B cell (primary cell): ENCODE data around the gene IFI16. TPM values are rescaled to one million over a fixed set of nuclear protein-coding genes. Genes with fewer than 3 reads are reported as not detected.

Experiments used
- ATAC-seq: fragments of 200-7000 bp; cut with Tn5 transposase; one replicate; pipeline ENCODE4 v1.10.0; 2021; ENCODE audit warnings: low read depth, mild to moderate bottlenecking, moderate number of reproducible peaks, moderate library complexity
- CTCF ChIA-PET: fragments of 350-600 bp; sonication (Branson Sonifier 250); formaldehyde crosslinking; loops from one replicate; lab custom pipeline; 2021; ENCODE audit warnings: antibody characterized with exemption, inconsistent platforms; lab: Charles Lee
- POLR2A ChIA-PET: fragments of 350-600 bp; sonication (Branson Sonifier 250); formaldehyde crosslinking; loops from one replicate; lab custom pipeline; 2021; ENCODE audit warnings: antibody characterized with exemption; lab: Charles Lee
- DNase-seq: peaks from one replicate; pipeline ENCODE4 v3.0.0; 2013
- H2AFZ ChIP-seq: 2 replicates; pipeline ENCODE4 v1.6.1; 2012; ENCODE audit warnings: mild to moderate bottlenecking, low read depth, low read length; ENCODE audit not compliant: insufficient read depth, poor library complexity, severe bottlenecking
- H3K27ac ChIP-seq, 2 donors: 1 replicate in 1 of 2; 2 replicates in 1 of 2; pipeline ENCODE4 v1.5.1; 2012 to 2013; ENCODE audit warnings: low read length in 2 of 2, mild to moderate bottlenecking in 2 of 2, moderate library complexity in 1 of 2
- H3K27me3 ChIP-seq, 4 experiments: fragments of 200-600 bp in 1 of 4; sonication (generic) in 1 of 4; replicated peaks in 1 of 4; 1 replicate in 2 of 4; 2 replicates in 2 of 4; pipeline versions ENCODE4 v1.6.1 to v1.7.0; 2013 to 2016; ENCODE audit warnings: low read length in 3 of 4, mild to moderate bottlenecking in 2 of 4, mixed read lengths in 1 of 4, moderate library complexity in 1 of 4; ENCODE audit not compliant: insufficient read depth in 4 of 4, control insufficient read depth in 3 of 4; ENCODE audit errors: control extremely low read depth in 1 of 4
- H3K36me3 ChIP-seq, 2 experiments: replicated peaks in 1 of 2; 1 replicate in 1 of 2; 2 replicates in 1 of 2; pipeline versions ENCODE4 v1.6.1 to v1.7.1; 2013; ENCODE audit warnings: low read length in 1 of 2; ENCODE audit not compliant: insufficient read depth in 2 of 2, control insufficient read depth in 1 of 2; ENCODE audit errors: control extremely low read depth in 1 of 2, extremely low read depth in 1 of 2
- H3K4me1 ChIP-seq, 2 donors: fragments of 200-600 bp in 1 of 2; sonication (generic) in 1 of 2; 1 replicate in 1 of 2; 2 replicates in 1 of 2; pipeline versions ENCODE4 v1.5.1 to v1.6.1; 2013 to 2017; ENCODE audit warnings: low read length in 2 of 2; ENCODE audit not compliant: control insufficient read depth in 2 of 2, insufficient read depth in 2 of 2
- H3K4me2 ChIP-seq: replicated peaks from 2 replicates; pipeline ENCODE3; 2012; ENCODE audit warnings: mild to moderate bottlenecking, low read depth, low read length; ENCODE audit not compliant: poor library complexity, severe bottlenecking
- H3K4me3 ChIP-seq, 5 experiments: fragments of 200-600 bp in 1 of 5; sonication (generic) in 1 of 5; 1 replicate in 3 of 5; 2 replicates in 2 of 5; pipeline versions ENCODE4 v1.5.1 to v1.7.0; 2011 to 2016; ENCODE audit warnings: low read length in 4 of 5, mild to moderate bottlenecking in 4 of 5, low read depth in 2 of 5, control low read depth in 1 of 5, moderate library complexity in 1 of 5; ENCODE audit not compliant: insufficient read depth in 1 of 5; ENCODE audit errors: control extremely low read depth in 1 of 5, extremely low read depth in 1 of 5
- H3K79me2 ChIP-seq: fragments of 200-600 bp; sonication (generic); one replicate; pipeline ENCODE4 v1.6.0; 2016; ENCODE audit warnings: low read length; ENCODE audit not compliant: control insufficient read depth, insufficient read depth
- H3K9ac ChIP-seq: fragments of 200-600 bp; sonication (generic); 2 replicates; pipeline ENCODE4 v1.6.1; 2017; ENCODE audit warnings: mild to moderate bottlenecking, low read length, moderate library complexity
- H3K9me3 ChIP-seq, 3 donors: one replicate each; pipeline versions ENCODE4 v1.6.1 to v1.7.1; 2013; ENCODE audit warnings: low read length in 2 of 3; ENCODE audit not compliant: control insufficient read depth in 2 of 3, insufficient read depth in 1 of 3; ENCODE audit errors: control extremely low read depth in 1 of 3
- H4K20me1 ChIP-seq: 2 replicates; pipeline ENCODE4 v1.6.0; 2012; ENCODE audit warnings: mild to moderate bottlenecking, low read length; ENCODE audit not compliant: insufficient read depth, control insufficient read depth, poor library complexity, severe bottlenecking
- H3K27ac Mint-ChIP-seq: one replicate; pipeline ENCODE4 v1.8.0; 2021; ENCODE audit warnings: mixed read lengths
- H3K27me3 Mint-ChIP-seq: one replicate; pipeline ENCODE4 v1.8.0; 2021; ENCODE audit warnings: mixed read lengths
- H3K4me1 Mint-ChIP-seq: one replicate; pipeline ENCODE4 v1.8.0; 2021; ENCODE audit warnings: mixed read lengths
- H3K4me3 Mint-ChIP-seq: one replicate; pipeline ENCODE4 v1.8.0; 2021; ENCODE audit warnings: mixed read lengths
- H3K9me3 Mint-ChIP-seq: one replicate; pipeline ENCODE4 v1.8.0; 2022; ENCODE audit warnings: mixed read lengths; ENCODE audit not compliant: insufficient read depth
- CTCF ChIP-seq: fragments of 200-600 bp; IDR thresholded peaks from one replicate; pipeline ENCODE4 v1.8.0; 2022; ENCODE audit warnings: antibody characterized with exemption, mild to moderate bottlenecking
- EZH2 ChIP-seq: IDR thresholded peaks from 2 replicates; pipeline ENCODE4 v1.6.1; 2012; ENCODE audit warnings: borderline replicate concordance, low read depth, mild to moderate bottlenecking, moderate library complexity, low read length; ENCODE audit not compliant: insufficient read depth, poor library complexity, severe bottlenecking
- WGBS: methylation state at CpG from one replicate; pipeline ENCODE4 v1.1.5; 2013; ENCODE audit warnings: missing lambda C conversion rate; ENCODE audit not compliant: insufficient coverage; 5-methylcytosine and 5-hydroxymethylcytosine counted together
- intact Hi-C: fragments of 100-400 bp; cut with micrococcal nuclease; formaldehyde crosslinking; loops from one replicate; pipeline ENCODE4 v1.10.0; 2022
- polyA plus RNA-seq: library from polyadenylated mRNA; depleted of rRNA; stranded (reverse); fragments of >200 nt; gene quantifications from 2 replicates; pipeline ENCODE4 v1.2.3, GENCODE V29; 2012
- total RNA-seq, 2 donors: library from RNA; stranded (reverse); fragments of 120-200 nt in 1 of 2; gene quantifications; 1 replicate in 1 of 2; 2 replicates in 1 of 2; pipeline versions ENCODE4 v1.2.3 to v1.2.4, GENCODE V29; 2013 to 2022

The IFI16 gene
- total and polyA plus RNA-seq, 2 donors (not counting 1 experiment from before 2014, with no cell fraction given) = 89.0 to 176 TPM

GRCh38 chr1:158996998-158997397 lies 12.7 kb upstream of the IFI16 start:
- WGBS = no CpG with 5 or more reads among the region's 5 CpGs
- Histone ChIP-seq H3K9me3 (peaks cover 0 to 3% (median 0%) of the 10 kb centered on the region in 3 donors), H3K4me2 (no peak overlapping the region), H3K4me1 (peaks cover 6 to 12% of the 10 kb centered on the region in 2 donors), H3K4me3 (no peak overlapping the region), H3K36me3 (no peaks in the 10 kb centered on the region), H2AFZ (no peak overlapping the region), H4K20me1 (no peaks in the 10 kb centered on the region), H3K79me2 (no peaks in the 10 kb centered on the region), H3K9ac (no peak overlapping the region), H3K27me3 (no peaks in the 10 kb centered on the region), H3K27ac (no peak overlapping the region)
- peaks cover 2% of the 10 kb centered on the region for H3K9me3 Mint-ChIP-seq
- intact Hi-C loops = no loop called here
- DNase-seq = no peak
- ChIA-PET POLR2A (no interaction called here), CTCF (interaction anchor here (0.8 to 2.4 kb wide), 7 partner anchors 46 to 1005 kb away, joined by 3 to 31 read pairs (median 6); partner anchors contain the start of gene AIM2)
- TF ChIP-seq EZH2 (no peak), CTCF (no peak)
- peaks cover 22% of the 10 kb centered on the region for H3K4me1 Mint-ChIP-seq
- peak overlapping the region; percentile 18 for H3K27ac Mint-ChIP-seq
- H3K27me3 Mint-ChIP-seq = no peaks in the 10 kb centered on the region
- no peak for ATAC-seq
- peak overlapping the region; percentile 5 for H3K4me3 Mint-ChIP-seq

- H3K27ac ChIP-seq = no peak overlapping the region
- H3K4me1 ChIP-seq = peaks cover 6 to 12% of the 10 kb centered on the region in 2 donors
- H3K4me2 ChIP-seq = peak overlapping the region; percentile 42
- intact Hi-C loops = loop anchor here (1.0 to 2.0 kb wide), 6 partner anchors 17 to 1005 kb away; partner anchors contain the start of gene KIRREL1
- peak; percentile 31 for ATAC-seq
- WGBS = 100% methylated on average over 2 of the region's 6 CpGs
- no peaks in the 10 kb centered on the region for H3K36me3 ChIP-seq
- ChIA-PET POLR2A (no interaction called here), CTCF (interaction anchor here (0.6 to 2.4 kb wide), 48 partner anchors 9 to 1034 kb away, joined by 3 to 31 read pairs (median 4); partner anchors contain the start of genes AIM2, CD1D, IFI16 and MNDA)
- peak overlapping the region; percentile 11 for H3K9ac ChIP-seq
- no peaks in the 10 kb centered on the region for H3K79me2 ChIP-seq
- H4K20me1 ChIP-seq = no peaks in the 10 kb centered on the region
- Mint-ChIP-seq H3K4me3 (peak overlapping the region; percentile 55), H3K4me1 (peaks cover 22% of the 10 kb centered on the region), H3K27me3 (no peaks in the 10 kb centered on the region), H3K27ac (no peak overlapping the region), H3K9me3 (no peaks in the 10 kb centered on the region)
- H2AFZ ChIP-seq = peak overlapping the region; percentile 35
- H3K27me3 ChIP-seq = no peaks in the 10 kb centered on the region
- H3K4me3 ChIP-seq = no peak overlapping the region
- DNase-seq = no peak
- TF ChIP-seq EZH2 = no peak
- TF ChIP-seq CTCF = no peak
- H3K9me3 ChIP-seq = peaks cover 0 to 3% (median 0%) of the 10 kb centered on the region in 3 donors
These were observed 11.5 kb upstream of the IFI16 start for GRCh38 chr1:158998037-158998780.
